WTC11 (cell line): Measurements from ENCODE around the gene CLRN3. TPM values are rescaled to one million over a fixed set of nuclear protein-coding genes. Genes with fewer than 3 reads are reported as not detected.

Experiments used
- ATAC-seq: fragments of 200-7000 bp; cut with Tn5 transposase; 2 replicates; pipeline ENCODE4 v1.10.0; 2021; ENCODE audit warnings: mild to moderate bottlenecking, moderate library complexity
- CTCF ChIA-PET: fragments of 300-600 bp; sonication (Branson Sonifier 250); formaldehyde crosslinking; loops from one replicate; lab custom pipeline; 2021; ENCODE audit warnings: antibody characterized with exemption; lab: Charles Lee
- POLR2A ChIA-PET: fragments of 350-600 bp; sonication (Branson Sonifier 250); formaldehyde crosslinking; loops from one replicate; lab custom pipeline; 2021; ENCODE audit warnings: antibody characterized with exemption; lab: Charles Lee
- DNase-seq: peaks from one replicate; pipeline ENCODE4 v3.0.0; 2021; ENCODE audit warnings: low spot score
- H3K27ac Mint-ChIP-seq: 2 replicates; pipeline ENCODE4 v1.8.0; 2021; ENCODE audit warnings: mixed read lengths
- H3K27me3 Mint-ChIP-seq: 2 replicates; pipeline ENCODE4 v1.8.0; 2021; ENCODE audit warnings: low read depth, mild to moderate bottlenecking, moderate library complexity, mixed read lengths
- H3K36me3 Mint-ChIP-seq: 2 replicates; pipeline ENCODE4 v1.8.0; 2021; ENCODE audit warnings: mixed read lengths
- H3K4me1 Mint-ChIP-seq: 2 replicates; pipeline ENCODE4 v1.8.0; 2022; ENCODE audit warnings: mixed read lengths
- H3K4me3 Mint-ChIP-seq: 2 replicates; pipeline ENCODE4 v1.8.0; 2021; ENCODE audit warnings: mild to moderate bottlenecking, moderate library complexity, mixed read lengths
- H3K9me3 Mint-ChIP-seq: 2 replicates; pipeline ENCODE4 v1.8.0; 2021; ENCODE audit warnings: mixed read lengths
- AR ChIP-seq: fragments of 250-450 bp; sonication (Bioruptor Pico); IDR thresholded peaks from 2 replicates; pipeline ENCODE4 v1.9.0; 2021; ENCODE audit warnings: mild to moderate bottlenecking
- EMX1 ChIP-seq: fragments of 250-450 bp; sonication (Bioruptor Pico); IDR thresholded peaks from 2 replicates; pipeline ENCODE4 v1.8.0; 2021; ENCODE audit warnings: mild to moderate bottlenecking
- ESRRA ChIP-seq: sonication (generic); formaldehyde crosslinking; IDR thresholded peaks from 2 replicates; pipeline ENCODE4 v1.8.1; 2022; ENCODE audit warnings: mild to moderate bottlenecking, missing genetic modification reagents, borderline replicate concordance
- HMGXB4 ChIP-seq: sonication (generic); formaldehyde crosslinking; IDR thresholded peaks from 2 replicates; pipeline ENCODE4 v1.8.1; 2023; ENCODE audit warnings: mild to moderate bottlenecking, moderate library complexity, missing genetic modification reagents
- MLX ChIP-seq: sonication (generic); formaldehyde crosslinking; IDR thresholded peaks from 2 replicates; pipeline ENCODE4 v1.8.1; 2023; ENCODE audit warnings: mild to moderate bottlenecking, missing genetic modification reagents, moderate library complexity
- USF1 ChIP-seq: sonication (generic); formaldehyde crosslinking; IDR thresholded peaks from 2 replicates; pipeline ENCODE4 v1.8.0; 2022; ENCODE audit warnings: mild to moderate bottlenecking, missing genetic modification reagents
- ZNF281 ChIP-seq: sonication (generic); formaldehyde crosslinking; IDR thresholded peaks from 2 replicates; pipeline ENCODE4 v1.8.0; 2023; ENCODE audit warnings: mild to moderate bottlenecking, missing genetic modification reagents
- ZNF532 ChIP-seq: fragments of 250-450 bp; sonication (Bioruptor Pico); IDR thresholded peaks from 2 replicates; pipeline ENCODE4 v1.9.0; 2021; ENCODE audit warnings: mild to moderate bottlenecking, borderline replicate concordance
- total RNA-seq: library from RNA; stranded (reverse); gene quantifications from 3 replicates; pipeline ENCODE4 v1.2.3, GENCODE V29; 2021

Gene CLRN3
- total RNA-seq, 1 experiment from 2014 or later, result not detected

- no peak for TF ChIP-seq ZNF532 (CRISPR knock-in tag)
- no peak for TF ChIP-seq EMX1 (CRISPR knock-in tag)
- no peak for TF ChIP-seq USF1 (CRISPR knock-in tag)
- TF ChIP-seq, all 79 proteins: peak for 0
These were observed 17.3 kb downstream of the CLRN3 start (continued) for GRCh38 chr10:127875449-127875765.

- no peak for DNase-seq
- POLR2A ChIA-PET, result no interaction called here
- TF ChIP-seq MLX (CRISPR knock-in tag), result no peak
- no peak for TF ChIP-seq ZNF281 (CRISPR knock-in tag)
- TF ChIP-seq HMGXB4, result no peak
- TF ChIP-seq AR, result no peak
- TF ChIP-seq ESRRA (CRISPR knock-in tag), result no peak
- Mint-ChIP-seq H3K9me3 (peaks cover 6% of the 10 kb centered on the region), H3K27me3 (no peaks in the 10 kb centered on the region), H3K4me3 (no peak overlapping the region), H3K27ac (no peak overlapping the region), H3K36me3 (peaks cover 5% of the 10 kb centered on the region), H3K4me1 (no peaks in the 10 kb centered on the region)
- ATAC-seq, result no peak
- CTCF ChIA-PET, result interaction anchor here (1.0 kb wide), 2 partner anchors 31 to 136 kb away, joined by 3 to 4 read pairs; no protein-coding TSS in a partner anchor
These were observed 17.9 kb downstream of the CLRN3 start for GRCh38 chr10:127874671-127875448.
